ENCODE results near the gene PYGB. TPM values are rescaled to one million over a fixed set of nuclear protein-coding genes. Genes with fewer than 3 reads are reported as not detected.

The PYGB gene
- polyA plus RNA-seq, 4 donors: 25.7 to 38.4 (median 32.7) TPM

- DNase-seq (no peak), FAIRE-seq (no peak)
- H3K9me3 ChIP-seq (ENCODE audit: control insufficient read depth in 2 of 2, insufficient read depth in 1 of 2, low read depth in 1 of 2, low read length in 1 of 2): no peaks in the 10 kb centered on the region
- peaks cover 0 to 14% (median 5%) of the 10 kb centered on the region in 3 donors for H3K4me1 ChIP-seq (ENCODE audit: control insufficient read depth in 3 of 3, insufficient read depth in 2 of 3, low read depth in 1 of 3, low read length in 2 of 3)
- 88 to 93% (median 91%) methylated on average over 6 of the region's 6 CpGs for WGBS, 3 donors
- no peaks in the 10 kb centered on the region for H3K27me3 ChIP-seq (ENCODE audit: control insufficient read depth in 3 of 3, insufficient read depth in 3 of 3, low read length in 3 of 3)
- H3K4me3 ChIP-seq (ENCODE audit: low read depth in 1 of 3, low read length in 3 of 3): no peak overlapping the region
- no peak overlapping the region for H3K27ac ChIP-seq (ENCODE audit: low read depth in 1 of 3, low read length in 2 of 3)
- no peaks in the 10 kb centered on the region for H3K36me3 ChIP-seq (ENCODE audit: control insufficient read depth in 3 of 3, insufficient read depth in 2 of 3, low read depth in 1 of 3, low read length in 3 of 3)
These were observed 98.5 kb downstream of the PYGB start for GRCh38 chr20:25346349-25346748.

Other genes starting within 250 kb of the PYGB start
- gene ACSS1, start 189.9 kb upstream of the PYGB start, polyA plus RNA-seq: 100 to 1,000 TPM in 1 of 4 donors, 10 to 100 TPM in 3; 27.9 to 106 (median 55.4) TPM
- under 1 TPM in 1 of 4 donors, not detected in 3; 0.04 TPM for gene VSX1, start 165.9 kb upstream of the PYGB start, polyA plus RNA-seq
- 100 to 1,000 TPM in 3 of 4 donors, 10 to 100 TPM in 1; 84.1 to 242 (median 140) TPM for gene ENTPD6, start 52.4 kb upstream of the PYGB start, polyA plus RNA-seq
- gene ABHD12, start 142.8 kb downstream of the PYGB start, polyA plus RNA-seq: 10 to 100 TPM; 28.0 to 93.9 (median 54.9) TPM
- gene GINS1, start 159.6 kb downstream of the PYGB start, polyA plus RNA-seq: 1 to 10 TPM in 2 of 4 donors, under 1 TPM in 2; 0.81 to 9.5 (median 4.4) TPM